ENCODE data around the gene SIPA1L2. TPM values are rescaled to one million over a fixed set of nuclear protein-coding genes. Genes with fewer than 3 reads are reported as not detected.

Gene SIPA1L2
- total RNA-seq, 1 donor from 2014 or later, result 48.9 TPM

GRCh38 chr1:232675260-232675659 lies 45.3 kb upstream of the SIPA1L2 start:
- no peak for DNase-seq (ENCODE audit: extremely low spot score in 2 of 2)
- H3K9me3 ChIP-seq, result no peaks in the 10 kb centered on the region
- no peak overlapping the region for H3K4me3 ChIP-seq
- intact Hi-C loops (cut with DNase I), result no loop called here
- no peaks in the 10 kb centered on the region for H3K27me3 ChIP-seq
- no peak overlapping the region for H3K27ac ChIP-seq
- TF ChIP-seq POLR2A (IDR thresholded peaks at IDR 0.05) (no peak), POLR2AphosphoS5 (IDR thresholded peaks at IDR 0.05; ENCODE audit: insufficient read depth in 1 of 2, low read depth in 1 of 2) (no peak)
- TF ChIP-seq, protein P1, sequence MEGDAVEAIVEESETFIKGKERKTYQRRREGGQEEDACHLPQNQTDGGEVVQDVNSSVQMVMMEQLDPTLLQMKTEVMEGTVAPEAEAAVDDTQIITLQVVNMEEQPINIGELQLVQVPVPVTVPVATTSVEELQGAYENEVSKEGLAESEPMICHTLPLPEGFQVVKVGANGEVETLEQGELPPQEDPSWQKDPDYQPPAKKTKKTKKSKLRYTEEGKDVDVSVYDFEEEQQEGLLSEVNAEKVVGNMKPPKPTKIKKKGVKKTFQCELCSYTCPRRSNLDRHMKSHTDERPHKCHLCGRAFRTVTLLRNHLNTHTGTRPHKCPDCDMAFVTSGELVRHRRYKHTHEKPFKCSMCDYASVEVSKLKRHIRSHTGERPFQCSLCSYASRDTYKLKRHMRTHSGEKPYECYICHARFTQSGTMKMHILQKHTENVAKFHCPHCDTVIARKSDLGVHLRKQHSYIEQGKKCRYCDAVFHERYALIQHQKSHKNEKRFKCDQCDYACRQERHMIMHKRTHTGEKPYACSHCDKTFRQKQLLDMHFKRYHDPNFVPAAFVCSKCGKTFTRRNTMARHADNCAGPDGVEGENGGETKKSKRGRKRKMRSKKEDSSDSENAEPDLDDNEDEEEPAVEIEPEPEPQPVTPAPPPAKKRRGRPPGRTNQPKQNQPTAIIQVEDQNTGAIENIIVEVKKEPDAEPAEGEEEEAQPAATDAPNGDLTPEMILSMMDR (IDR thresholded peaks at IDR 0.05), result no peak
- no peaks in the 10 kb centered on the region for H3K4me1 ChIP-seq
- H3K36me3 ChIP-seq, result no peaks in the 10 kb centered on the region

DNA sequence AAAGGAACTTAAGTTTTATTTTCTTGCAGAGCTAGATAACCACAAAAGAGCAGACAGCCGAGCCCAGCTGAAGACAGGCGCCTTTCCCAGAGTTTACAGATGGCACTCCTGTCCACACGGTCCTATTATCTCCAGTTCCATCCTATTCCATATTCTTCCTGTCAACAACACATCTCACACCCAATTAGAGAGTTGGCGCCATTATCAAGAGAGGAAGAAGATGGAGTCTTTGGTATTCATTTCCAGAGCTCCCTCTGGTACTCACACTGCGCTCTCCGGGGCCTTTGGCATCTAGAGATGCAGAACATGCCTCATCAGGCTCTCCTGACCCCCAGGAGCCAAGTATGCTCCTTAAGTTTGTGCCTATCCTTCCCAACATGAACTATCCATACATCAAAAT lies 43.3 kb upstream of the SIPA1L2 start:
- intact Hi-C loops (cut with DNase I), result no loop called here
- H3K4me3 ChIP-seq, result no peak overlapping the region
- H3K27me3 ChIP-seq, result no peaks in the 10 kb centered on the region
- no peaks in the 10 kb centered on the region for H3K9me3 ChIP-seq
- H3K36me3 ChIP-seq, result no peaks in the 10 kb centered on the region
- H3K4me1 ChIP-seq, result no peaks in the 10 kb centered on the region
- DNase-seq (ENCODE audit: extremely low spot score in 2 of 2), result no peak
- no peak overlapping the region for H3K27ac ChIP-seq
- TF ChIP-seq, protein P1 (IDR thresholded peaks at IDR 0.05), result no peak
- no peak for TF ChIP-seq POLR2AphosphoS5 (IDR thresholded peaks at IDR 0.05; ENCODE audit: insufficient read depth in 1 of 2, low read depth in 1 of 2)
- no peak for TF ChIP-seq POLR2A (IDR thresholded peaks at IDR 0.05)

- intact Hi-C loops (cut with DNase I), result no loop called here
- H3K9me3 ChIP-seq, result no peaks in the 10 kb centered on the region
- TF ChIP-seq, protein P1 (IDR thresholded peaks at IDR 0.05), result no peak
- TF ChIP-seq POLR2AphosphoS5 (IDR thresholded peaks at IDR 0.05; ENCODE audit: insufficient read depth in 1 of 2, low read depth in 1 of 2) (no peak), POLR2A (IDR thresholded peaks at IDR 0.05) (no peak)
- no peak overlapping the region for H3K27ac ChIP-seq
- H3K27me3 ChIP-seq, result no peaks in the 10 kb centered on the region
- no peak overlapping the region for H3K4me3 ChIP-seq
- peaks cover 10% of the 10 kb centered on the region for H3K4me1 ChIP-seq
- no peak for DNase-seq (ENCODE audit: extremely low spot score in 2 of 2)
- no peaks in the 10 kb centered on the region for H3K36me3 ChIP-seq
These were observed 40.2 kb upstream of the SIPA1L2 start for GRCh38 chr1:232669981-232670747.

GRCh38 chr1:232667778-232668165 lies 37.8 kb upstream of the SIPA1L2 start:
- Histone ChIP-seq H3K4me3 (no peak overlapping the region), H3K9me3 (no peaks in the 10 kb centered on the region), H3K27me3 (no peaks in the 10 kb centered on the region), H3K36me3 (no peaks in the 10 kb centered on the region), H3K4me1 (peaks cover 10% of the 10 kb centered on the region), H3K27ac (no peak overlapping the region)
- intact Hi-C loops (cut with DNase I), result no loop called here
- DNase-seq (ENCODE audit: extremely low spot score in 2 of 2), result no peak
- TF ChIP-seq, protein P1 (IDR thresholded peaks at IDR 0.05), result no peak
- TF ChIP-seq POLR2AphosphoS5 (IDR thresholded peaks at IDR 0.05; ENCODE audit: insufficient read depth in 1 of 2, low read depth in 1 of 2) (no peak), POLR2A (IDR thresholded peaks at IDR 0.05) (no peak)

GRCh38 chr1:232667094-232667777 lies 37.3 kb upstream of the SIPA1L2 start:
- DNase-seq (ENCODE audit: extremely low spot score in 2 of 2), result no peak
- intact Hi-C loops (cut with DNase I), result no loop called here
- H3K27ac ChIP-seq, result no peak overlapping the region

More at GRCh38 chr1:232667094-232667777, 37.3 kb upstream of the SIPA1L2 start:
- Histone ChIP-seq H3K4me1 (peaks cover 10% of the 10 kb centered on the region), H3K9me3 (no peaks in the 10 kb centered on the region), H3K4me3 (no peak overlapping the region), H3K27me3 (no peaks in the 10 kb centered on the region), H3K36me3 (no peaks in the 10 kb centered on the region)
- TF ChIP-seq POLR2AphosphoS5 (IDR thresholded peaks at IDR 0.05; ENCODE audit: insufficient read depth in 1 of 2, low read depth in 1 of 2) (no peak), POLR2A (IDR thresholded peaks at IDR 0.05) (no peak)
- TF ChIP-seq, protein P1 (IDR thresholded peaks at IDR 0.05), result no peak

Data from vagina (tissue), 2 donors.